PC-3 (cell line): ENCODE measurements around the gene HCFC1. TPM values are rescaled to one million over a fixed set of nuclear protein-coding genes. Genes with fewer than 3 reads are reported as not detected.

Experiments used
- ATAC-seq: fragments of 200-7000 bp; cut with Tn5 transposase; 2 replicates; pipeline ENCODE4 v1.9.1; 2020; ENCODE audit warnings: mild to moderate bottlenecking, moderate library complexity
- BruUV-seq: library from RNA; stranded (reverse); fragments of 400-500 nt; replicated peaks from 2 replicates; lab custom pipeline; 2021; lab: Mats Ljungman, UMichigan
- CTCF ChIA-PET: fragments of 300-600 bp; sonication (Branson Sonifier 250); formaldehyde crosslinking; loops from one replicate; lab custom pipeline; 2022; ENCODE audit warnings: antibody characterized with exemption; lab: Charles Lee
- POLR2A ChIA-PET: fragments of 300-600 bp; sonication (Branson Sonifier 250); formaldehyde crosslinking; loops from one replicate; lab custom pipeline; 2022; ENCODE audit warnings: antibody characterized with exemption; ENCODE audit not compliant: unreplicated experiment; lab: Charles Lee
- DNase-seq: peaks from one replicate; pipeline ENCODE4 v3.0.0-alpha.2; 2015
- H2AFZ ChIP-seq: fragments of 300-600 bp; sonication (generic); 2 replicates; pipeline ENCODE4 v1.6.0; 2016; ENCODE audit warnings: antibody characterized with exemption, low read length
- H3F3A ChIP-seq: fragments of 300-600 bp; sonication (generic); one replicate; pipeline ENCODE4 v1.6.0; 2017; ENCODE audit warnings: antibody characterized with exemption, low read length, control low read depth, mild to moderate bottlenecking; ENCODE audit not compliant: unreplicated experiment
- H3K27ac ChIP-seq: fragments of 300-600 bp; sonication (generic); 2 replicates; pipeline ENCODE4 v1.5.1; 2016; ENCODE audit warnings: mild to moderate bottlenecking, low read length
- H3K27me3 ChIP-seq: fragments of 300-600 bp; sonication (generic); 2 replicates; pipeline ENCODE4 v1.6.1; 2016; ENCODE audit warnings: low read length, mixed read lengths
- H3K36me3 ChIP-seq: fragments of 300-600 bp; sonication (generic); 2 replicates; pipeline ENCODE4 v1.6.1; 2016; ENCODE audit warnings: low read depth, mixed run types, low read length, mixed read lengths
- H3K4me1 ChIP-seq: fragments of 300-600 bp; sonication (generic); 2 replicates; pipeline ENCODE4 v1.5.1; 2016; ENCODE audit warnings: low read length; ENCODE audit not compliant: insufficient read depth
- H3K4me2 ChIP-seq: fragments of 300-600 bp; sonication (generic); 2 replicates; pipeline ENCODE4 v1.6.0; 2016; ENCODE audit warnings: low read length
- H3K4me3 ChIP-seq: fragments of 300-600 bp; sonication (generic); 2 replicates; pipeline ENCODE4 v1.5.1; 2016; ENCODE audit warnings: mild to moderate bottlenecking, low read length, mixed read lengths
- H3K79me2 ChIP-seq: fragments of 300-600 bp; sonication (generic); 2 replicates; pipeline ENCODE4 v1.6.1; 2017; ENCODE audit warnings: low read length, mixed read lengths
- H3K9ac ChIP-seq: fragments of 300-600 bp; sonication (generic); 2 replicates; pipeline ENCODE4 v1.6.0; 2016; ENCODE audit warnings: mild to moderate bottlenecking, low read length
- H3K9me2 ChIP-seq: fragments of 300-600 bp; sonication (generic); replicated peaks from 2 replicates; pipeline ENCODE4 v1.6.1; 2016; ENCODE audit warnings: mixed run types, low read length, mixed read lengths
- H3K9me3 ChIP-seq: fragments of 300-600 bp; sonication (generic); 2 replicates; pipeline ENCODE4 v1.6.1; 2016; ENCODE audit warnings: low read length, mixed read lengths
- H4K20me1 ChIP-seq: fragments of 300-600 bp; sonication (generic); 2 replicates; pipeline ENCODE4 v1.6.1; 2016; ENCODE audit warnings: low read length, mixed read lengths
- EZH2 ChIP-seq: fragments of 300-600 bp; sonication (generic); IDR thresholded peaks from one replicate; pipeline ENCODE4 v1.6.1; 2017; ENCODE audit warnings: antibody characterized with exemption, mild to moderate bottlenecking, low read length; ENCODE audit not compliant: unreplicated experiment
- EZH2phosphoT487 ChIP-seq: fragments of 300-600 bp; sonication (generic); IDR thresholded peaks from 2 replicates; pipeline ENCODE4 v1.6.1; 2018; ENCODE audit warnings: mild to moderate bottlenecking, antibody characterized with exemption, low read length, borderline replicate concordance
- intact Hi-C: fragments of 100-400 bp; cut with micrococcal nuclease; formaldehyde crosslinking; loops from 2 replicates; pipeline ENCODE4 v1.9.0; 2023
- total RNA-seq: library from RNA; depleted of rRNA; stranded (reverse); fragments of >200 nt; gene quantifications from 2 replicates; pipeline ENCODE4 v1.2.3, GENCODE V29; 2014
- TF ChIP-seq, protein P1 (sequence below): fragments of 300-600 bp; sonication (generic); conservative IDR thresholded peaks from 2 replicates; pipeline ENCODE4 v1.5.1; 2017; ENCODE audit warnings: antibody characterized with exemption, low read depth, mild to moderate bottlenecking, low read length

Gene HCFC1
- total RNA-seq, 1 experiment from 2014 or later: 66.9 TPM

GRCh38 chrX:153960786-153961185 lies 10.8 kb downstream of the HCFC1 start:
- H3K9ac ChIP-seq: no peak overlapping the region
- no peaks in the 10 kb centered on the region for H3K9me2 ChIP-seq
- H2AFZ ChIP-seq: no peak overlapping the region
- ATAC-seq: no peak
- no peak overlapping the region for H3K4me2 ChIP-seq
- TF ChIP-seq EZH2phosphoT487 (no peak), EZH2 (no peak)
- TF ChIP-seq, protein P1, sequence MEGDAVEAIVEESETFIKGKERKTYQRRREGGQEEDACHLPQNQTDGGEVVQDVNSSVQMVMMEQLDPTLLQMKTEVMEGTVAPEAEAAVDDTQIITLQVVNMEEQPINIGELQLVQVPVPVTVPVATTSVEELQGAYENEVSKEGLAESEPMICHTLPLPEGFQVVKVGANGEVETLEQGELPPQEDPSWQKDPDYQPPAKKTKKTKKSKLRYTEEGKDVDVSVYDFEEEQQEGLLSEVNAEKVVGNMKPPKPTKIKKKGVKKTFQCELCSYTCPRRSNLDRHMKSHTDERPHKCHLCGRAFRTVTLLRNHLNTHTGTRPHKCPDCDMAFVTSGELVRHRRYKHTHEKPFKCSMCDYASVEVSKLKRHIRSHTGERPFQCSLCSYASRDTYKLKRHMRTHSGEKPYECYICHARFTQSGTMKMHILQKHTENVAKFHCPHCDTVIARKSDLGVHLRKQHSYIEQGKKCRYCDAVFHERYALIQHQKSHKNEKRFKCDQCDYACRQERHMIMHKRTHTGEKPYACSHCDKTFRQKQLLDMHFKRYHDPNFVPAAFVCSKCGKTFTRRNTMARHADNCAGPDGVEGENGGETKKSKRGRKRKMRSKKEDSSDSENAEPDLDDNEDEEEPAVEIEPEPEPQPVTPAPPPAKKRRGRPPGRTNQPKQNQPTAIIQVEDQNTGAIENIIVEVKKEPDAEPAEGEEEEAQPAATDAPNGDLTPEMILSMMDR: no peak
- H3K4me1 ChIP-seq: no peaks in the 10 kb centered on the region
- ChIA-PET POLR2A (no interaction called here), CTCF (no interaction called here)
- peaks cover 4% of the 10 kb centered on the region; the same call in 1 of the 2 replicates for H4K20me1 ChIP-seq
- H3K79me2 ChIP-seq: peaks cover 30% of the 10 kb centered on the region
- H3K36me3 ChIP-seq: peaks cover 38% of the 10 kb centered on the region
- H3K27me3 ChIP-seq: no peaks in the 10 kb centered on the region
- no peaks in the 10 kb centered on the region for H3K9me3 ChIP-seq
- no peak overlapping the region for H3K27ac ChIP-seq
- H3F3A ChIP-seq: no peaks in the 10 kb centered on the region
- no peak for DNase-seq
- no TSS peak for BruUV-seq
- intact Hi-C loops: no loop called here
- H3K4me3 ChIP-seq: no peak overlapping the region

DNA sequence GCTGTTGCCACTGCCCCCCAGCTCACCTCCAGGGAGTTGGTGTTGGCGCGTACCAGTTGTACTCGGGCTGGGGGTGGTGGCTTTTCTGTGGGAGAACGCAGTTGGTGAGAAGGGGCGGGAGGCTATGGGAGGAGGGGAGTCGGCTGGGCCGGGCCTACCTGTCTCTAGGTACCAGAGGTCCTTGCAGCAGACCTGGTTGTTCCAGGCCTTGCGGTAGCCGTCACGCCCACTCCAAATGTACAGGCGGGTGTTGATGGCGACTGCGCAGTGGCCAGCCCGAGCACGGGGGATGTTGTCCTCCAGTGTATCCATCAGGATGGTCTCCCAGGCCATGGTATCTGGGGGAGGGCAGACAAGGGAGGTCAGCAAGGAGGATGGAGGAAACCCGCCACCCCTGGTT lies 11.5 kb downstream of the HCFC1 start:
- H3K9me3 ChIP-seq: no peaks in the 10 kb centered on the region
- H4K20me1 ChIP-seq: no peaks in the 10 kb centered on the region
- ChIA-PET CTCF (no interaction called here), POLR2A (no interaction called here)
- no peak overlapping the region for H3K4me3 ChIP-seq
- H3K9ac ChIP-seq: no peak overlapping the region
- no peak overlapping the region for H3K27ac ChIP-seq
- peaks cover 38% of the 10 kb centered on the region for H3K36me3 ChIP-seq
- no peaks in the 10 kb centered on the region for H3K4me1 ChIP-seq
- intact Hi-C loops: no loop called here
- no TSS peak for BruUV-seq
- no peak for ATAC-seq
- H3K9me2 ChIP-seq: no peaks in the 10 kb centered on the region
- no peaks in the 10 kb centered on the region for H3F3A ChIP-seq
- TF ChIP-seq EZH2phosphoT487 (no peak), EZH2 (no peak)
- TF ChIP-seq, protein P1: no peak
- no peaks in the 10 kb centered on the region for H3K27me3 ChIP-seq
- H3K79me2 ChIP-seq: peaks cover 23% of the 10 kb centered on the region
- H3K4me2 ChIP-seq: no peak overlapping the region
- DNase-seq: no peak
- H2AFZ ChIP-seq: no peak overlapping the region

DNA sequence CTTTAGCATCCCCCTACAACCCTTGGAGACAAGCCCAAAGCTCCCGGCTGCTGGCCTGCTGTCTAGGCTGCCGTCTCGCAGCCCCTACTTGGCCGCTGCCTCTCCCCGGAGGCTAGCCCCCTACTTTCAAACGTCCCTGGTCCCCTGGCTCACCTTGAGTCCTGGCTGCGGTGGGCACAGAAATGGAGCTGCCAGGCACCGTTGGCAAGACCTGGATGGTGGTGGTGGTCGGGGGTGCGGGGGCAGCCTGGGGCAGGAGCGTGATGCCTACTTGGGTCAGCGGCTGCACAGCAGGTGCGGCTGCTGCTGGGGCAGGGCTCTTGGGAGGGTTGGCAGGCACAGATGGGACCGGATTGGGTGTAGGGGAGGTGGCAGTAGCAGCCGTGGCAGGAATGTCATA lies 12.0 kb downstream of the HCFC1 start:
- H3K79me2 ChIP-seq: peaks cover 18% of the 10 kb centered on the region
- intact Hi-C loops: no loop called here
- POLR2A ChIA-PET: no interaction called here
- no peaks in the 10 kb centered on the region for H4K20me1 ChIP-seq
- H3K27ac ChIP-seq: no peak overlapping the region
- no peaks in the 10 kb centered on the region for H3F3A ChIP-seq
- ATAC-seq (no peak), DNase-seq (no peak)
- H3K4me2 ChIP-seq: no peak overlapping the region
- H3K9me2 ChIP-seq: no peaks in the 10 kb centered on the region
- BruUV-seq: no TSS peak
- H3K9me3 ChIP-seq: no peaks in the 10 kb centered on the region
- TF ChIP-seq EZH2 (no peak), EZH2phosphoT487 (no peak)
- TF ChIP-seq, protein P1: no peak
- no peak overlapping the region for H2AFZ ChIP-seq
- CTCF ChIA-PET: no interaction called here
- H3K4me3 ChIP-seq: no peak overlapping the region
- H3K4me1 ChIP-seq: no peaks in the 10 kb centered on the region
- H3K36me3 ChIP-seq: peaks cover 38% of the 10 kb centered on the region
- H3K9ac ChIP-seq: no peak overlapping the region
- H3K27me3 ChIP-seq: no peaks in the 10 kb centered on the region
